Measurements from ENCODE around the gene CCDC149. TPM values are rescaled to one million over a fixed set of nuclear protein-coding genes. Genes with fewer than 3 reads are reported as not detected.

Gene CCDC149
- total and polyA plus RNA-seq, 2 of the 4 experiments (the other 2 are of a cell fraction), result 6.7 to 7.0 TPM

DNA sequence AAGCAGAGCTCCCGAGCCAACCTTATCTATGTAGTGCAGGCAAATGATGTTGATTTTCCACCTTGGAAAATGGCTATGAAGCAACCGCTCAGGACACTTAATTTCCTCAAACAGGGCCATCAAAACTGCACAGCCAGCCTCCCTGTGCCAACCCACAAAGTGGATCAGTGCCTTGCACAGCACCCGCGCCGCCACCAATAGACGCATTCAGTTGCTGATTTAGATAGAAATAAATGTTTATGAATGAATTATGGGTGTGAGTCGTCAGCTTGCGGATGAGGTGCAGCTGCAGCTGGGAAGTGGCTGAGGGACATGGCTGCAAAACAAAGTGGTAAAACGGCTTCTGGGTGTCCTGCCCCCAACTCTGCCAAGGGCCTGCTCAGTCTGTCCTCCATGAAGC, 70.5 kb downstream of the CCDC149 start:
- ChIA-PET POLR2A (ENCODE audit: unreplicated experiment) (interaction anchor here (0.5 kb wide), 1 partner anchor 914 kb away, joined by 6 read pairs; no protein-coding TSS in a partner anchor), CTCF (interaction anchor here (0.7 kb wide), 1 partner anchor 16 kb away, joined by 3 read pairs; no protein-coding TSS in a partner anchor)
- Histone ChIP-seq H3K79me1 (ENCODE audit: low read depth in 1 of 2, low read length in 2 of 2) (no peaks in the 10 kb centered on the region; a peak in 1 of 4 replicates), H3K9ac (ENCODE audit: low read depth, low read length) (no peak overlapping the region), H3K14ac (replicated peaks; ENCODE audit: low read depth, low read length) (no peak overlapping the region), H4K8ac (ENCODE audit: low read depth in 2 of 2, low read length in 2 of 2) (no peak overlapping the region), H2BK120ac (ENCODE audit: low read depth, low read length) (no peak overlapping the region), H2BK20ac (ENCODE audit: low read depth, low read length) (no peak overlapping the region), H3K27me3 (ENCODE audit: control insufficient read depth, insufficient read depth, low read length) (no peaks in the 10 kb centered on the region), H2BK5ac (ENCODE audit: low read depth, low read length, poor library complexity, severe bottlenecking) (no peak overlapping the region), H2AK5ac (ENCODE audit: low read depth, low read length) (no peak overlapping the region), H3K9me1 (ENCODE audit: insufficient read depth, low read length) (0 out of 2 replicates have a peak, but pooled peaks cover 7% of the 10 kb centered on the region), H3K27ac (ENCODE audit: insufficient read depth, low read length) (no peak overlapping the region), H3K4me1 (ENCODE audit: control insufficient read depth, insufficient read depth, low read length) (peaks cover 2% of the 10 kb centered on the region; the same call in 1 of the 2 replicates), H3K9me3 (ENCODE audit: control insufficient read depth, insufficient read depth, low read length) (no peaks in the 10 kb centered on the region; the same call in 1 of the 2 replicates), H3K18ac (ENCODE audit: low read depth, low read length) (no peak overlapping the region), H4K91ac (ENCODE audit: insufficient read depth, low read depth, low read length) (no peak overlapping the region), H2AFZ (replicated peaks; ENCODE audit: low read length, poor library complexity) (no peak overlapping the region), H3K23ac (ENCODE audit: low read depth, low read length) (no peak overlapping the region), H2AK9ac (replicated peaks; ENCODE audit: low read depth, low read length, poor library complexity) (no peak overlapping the region), H3K4ac (ENCODE audit: low read depth, low read length) (no peak overlapping the region), H2BK15ac (ENCODE audit: low read depth, low read length) (no peak overlapping the region), H4K5ac (ENCODE audit: low read depth, low read length) (no peak overlapping the region), H3K4me3 (ENCODE audit: insufficient read depth, low read depth, low read length) (no peak overlapping the region), H3K4me2 (ENCODE audit: low read depth, low read length) (no peak overlapping the region), H3K56ac (ENCODE audit: extremely low read depth, insufficient read depth, low read length) (no peak overlapping the region), H3K36me3 (ENCODE audit: control insufficient read depth, insufficient read depth, low read length) (peaks cover 4% of the 10 kb centered on the region; the same call in 1 of the 2 replicates), H4K20me1 (ENCODE audit: insufficient read depth, low read length) (no peaks in the 10 kb centered on the region)
- TF ChIP-seq RCOR1 (IDR thresholded peaks at IDR 0.05; ENCODE audit: insufficient replicate concordance, low read length), result no peak
- TF ChIP-seq SMC3 (IDR thresholded peaks at IDR 0.05; ENCODE audit: low read depth, low read length), result no peak
- TF ChIP-seq, protein P1, sequence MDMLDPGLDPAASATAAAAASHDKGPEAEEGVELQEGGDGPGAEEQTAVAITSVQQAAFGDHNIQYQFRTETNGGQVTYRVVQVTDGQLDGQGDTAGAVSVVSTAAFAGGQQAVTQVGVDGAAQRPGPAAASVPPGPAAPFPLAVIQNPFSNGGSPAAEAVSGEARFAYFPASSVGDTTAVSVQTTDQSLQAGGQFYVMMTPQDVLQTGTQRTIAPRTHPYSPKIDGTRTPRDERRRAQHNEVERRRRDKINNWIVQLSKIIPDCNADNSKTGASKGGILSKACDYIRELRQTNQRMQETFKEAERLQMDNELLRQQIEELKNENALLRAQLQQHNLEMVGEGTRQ (IDR thresholded peaks at IDR 0.05; ENCODE audit: low read depth, low read length), result no peak
- no peak for TF ChIP-seq MAFK (IDR thresholded peaks at IDR 0.05; ENCODE audit: low read depth, low read length)
- TF ChIP-seq MAZ (IDR thresholded peaks at IDR 0.05; ENCODE audit: borderline replicate concordance, low read depth, low read length), result no peak
- TF ChIP-seq, protein P2, sequence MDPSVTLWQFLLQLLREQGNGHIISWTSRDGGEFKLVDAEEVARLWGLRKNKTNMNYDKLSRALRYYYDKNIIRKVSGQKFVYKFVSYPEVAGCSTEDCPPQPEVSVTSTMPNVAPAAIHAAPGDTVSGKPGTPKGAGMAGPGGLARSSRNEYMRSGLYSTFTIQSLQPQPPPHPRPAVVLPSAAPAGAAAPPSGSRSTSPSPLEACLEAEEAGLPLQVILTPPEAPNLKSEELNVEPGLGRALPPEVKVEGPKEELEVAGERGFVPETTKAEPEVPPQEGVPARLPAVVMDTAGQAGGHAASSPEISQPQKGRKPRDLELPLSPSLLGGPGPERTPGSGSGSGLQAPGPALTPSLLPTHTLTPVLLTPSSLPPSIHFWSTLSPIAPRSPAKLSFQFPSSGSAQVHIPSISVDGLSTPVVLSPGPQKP (IDR thresholded peaks at IDR 0.05; ENCODE audit: borderline replicate concordance, low read depth, low read length), result no peak
- no peak for TF ChIP-seq RFX5 (IDR thresholded peaks at IDR 0.05; ENCODE audit: low read depth, low read length)
- TF ChIP-seq BHLHE40 (IDR thresholded peaks at IDR 0.05; ENCODE audit: low read depth, low read length), result no peak
- no peak for TF ChIP-seq MXI1 (IDR thresholded peaks at IDR 0.05; ENCODE audit: borderline replicate concordance, low read depth, low read length)
- TF ChIP-seq, protein P3, sequence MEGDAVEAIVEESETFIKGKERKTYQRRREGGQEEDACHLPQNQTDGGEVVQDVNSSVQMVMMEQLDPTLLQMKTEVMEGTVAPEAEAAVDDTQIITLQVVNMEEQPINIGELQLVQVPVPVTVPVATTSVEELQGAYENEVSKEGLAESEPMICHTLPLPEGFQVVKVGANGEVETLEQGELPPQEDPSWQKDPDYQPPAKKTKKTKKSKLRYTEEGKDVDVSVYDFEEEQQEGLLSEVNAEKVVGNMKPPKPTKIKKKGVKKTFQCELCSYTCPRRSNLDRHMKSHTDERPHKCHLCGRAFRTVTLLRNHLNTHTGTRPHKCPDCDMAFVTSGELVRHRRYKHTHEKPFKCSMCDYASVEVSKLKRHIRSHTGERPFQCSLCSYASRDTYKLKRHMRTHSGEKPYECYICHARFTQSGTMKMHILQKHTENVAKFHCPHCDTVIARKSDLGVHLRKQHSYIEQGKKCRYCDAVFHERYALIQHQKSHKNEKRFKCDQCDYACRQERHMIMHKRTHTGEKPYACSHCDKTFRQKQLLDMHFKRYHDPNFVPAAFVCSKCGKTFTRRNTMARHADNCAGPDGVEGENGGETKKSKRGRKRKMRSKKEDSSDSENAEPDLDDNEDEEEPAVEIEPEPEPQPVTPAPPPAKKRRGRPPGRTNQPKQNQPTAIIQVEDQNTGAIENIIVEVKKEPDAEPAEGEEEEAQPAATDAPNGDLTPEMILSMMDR (conservative IDR thresholded peaks at IDR 0.05; ENCODE audit: low read depth, low read length), result no peak
- no peak for TF ChIP-seq CHD1 (IDR thresholded peaks at IDR 0.05; ENCODE audit: low read depth, low read length)
- TF ChIP-seq NFE2L2 (IDR thresholded peaks at IDR 0.05; ENCODE audit: low read depth, low read length), result no peak
- no peak for TF ChIP-seq CEBPB (IDR thresholded peaks at IDR 0.05; ENCODE audit: low read depth, low read length)
- no peak for TF ChIP-seq RAD21 (IDR thresholded peaks at IDR 0.05; ENCODE audit: low read length)
- no peak for TF ChIP-seq POLR2A (IDR thresholded peaks at IDR 0.05; ENCODE audit: low read depth, low read length)
- no peak for TF ChIP-seq FOS (IDR thresholded peaks at IDR 0.05; ENCODE audit: low read depth, low read length)
- dilution Hi-C loops (cut with HindIII; ENCODE audit: low sequenced_read_pairs, unreplicated experiment), result no loop called here
- 52% methylated on average over 2 of the region's 9 CpGs; no CpG with 5 or more reads in 1 of the 2 experiments for WGBS, 2 experiments (ENCODE audit: extremely low coverage in 2 of 2, insufficient read length in 1 of 2)
- in situ Hi-C loops (cut with MboI; ENCODE audit: low sequenced_read_pairs), result no loop called here
- ATAC-seq (ENCODE audit: low read depth) (no peak), DNase-seq (peak; percentile 11)
- intact Hi-C loops (cut with micrococcal nuclease), result no loop called here
- no TSS peak for BruUV-seq (replicated peaks)

All from IMR-90 (cell line).